Activated CD4-positive, alpha-beta T cell treated with anti-CD3 and anti-CD28 coated beads for 36 hours (primary cell): ENCODE data around the gene EFNA5. TPM values are rescaled to one million over a fixed set of nuclear protein-coding genes. Genes with fewer than 3 reads are reported as not detected.

Experiments
- ATAC-seq: fragments of 200-7000 bp; cut with Tn5 transposase; one replicate; pipeline ENCODE4 v1.10.0; 2021; ENCODE audit warnings: mild to moderate bottlenecking, moderate library complexity
- CTCF ChIA-PET: fragments of 350-600 bp; sonication (Branson Sonifier 250); formaldehyde crosslinking; loops from one replicate; lab custom pipeline; 2021; ENCODE audit warnings: antibody characterized with exemption; lab: Charles Lee
- POLR2A ChIA-PET: fragments of 350-600 bp; sonication (Branson Sonifier 250); formaldehyde crosslinking; loops from one replicate; lab custom pipeline; 2021; ENCODE audit warnings: antibody characterized with exemption, inconsistent platforms; lab: Charles Lee
- DNase-seq: peaks from one replicate; pipeline ENCODE4 v3.0.0-alpha.2; 2020
- H3K27ac Mint-ChIP-seq: one replicate; pipeline ENCODE4 v1.8.0; 2021; ENCODE audit warnings: mixed read lengths
- H3K27me3 Mint-ChIP-seq: one replicate; pipeline ENCODE4 v1.8.0; 2021; ENCODE audit warnings: mixed read lengths
- H3K36me3 Mint-ChIP-seq: one replicate; pipeline ENCODE4 v1.8.0; 2021; ENCODE audit warnings: low read depth, mixed read lengths
- H3K4me1 Mint-ChIP-seq: one replicate; pipeline ENCODE4 v1.8.0; 2021; ENCODE audit warnings: mixed read lengths
- H3K4me3 Mint-ChIP-seq: one replicate; pipeline ENCODE4 v1.8.0; 2021; ENCODE audit warnings: mild to moderate bottlenecking, moderate library complexity, mixed read lengths
- H3K9me3 Mint-ChIP-seq: one replicate; pipeline ENCODE4 v1.8.0; 2021; ENCODE audit warnings: low read depth, mixed read lengths
- intact Hi-C, 2 experiments: fragments of 100-400 bp; cut with DNase I in 1 of 2; cut with micrococcal nuclease in 1 of 2; formaldehyde crosslinking; loops; one replicate each; pipeline versions ENCODE4 v1.14.2 to v1.15.1; 2022 to 2024; cut with DNase I, micrococcal nuclease
- total RNA-seq, 2 experiments: library from RNA; stranded (reverse); gene quantifications; one replicate each; pipeline ENCODE4 v1.2.3, GENCODE V29; 2021

The EFNA5 gene
- total RNA-seq, 2 experiments from 2014 or later = not detected

DNA sequence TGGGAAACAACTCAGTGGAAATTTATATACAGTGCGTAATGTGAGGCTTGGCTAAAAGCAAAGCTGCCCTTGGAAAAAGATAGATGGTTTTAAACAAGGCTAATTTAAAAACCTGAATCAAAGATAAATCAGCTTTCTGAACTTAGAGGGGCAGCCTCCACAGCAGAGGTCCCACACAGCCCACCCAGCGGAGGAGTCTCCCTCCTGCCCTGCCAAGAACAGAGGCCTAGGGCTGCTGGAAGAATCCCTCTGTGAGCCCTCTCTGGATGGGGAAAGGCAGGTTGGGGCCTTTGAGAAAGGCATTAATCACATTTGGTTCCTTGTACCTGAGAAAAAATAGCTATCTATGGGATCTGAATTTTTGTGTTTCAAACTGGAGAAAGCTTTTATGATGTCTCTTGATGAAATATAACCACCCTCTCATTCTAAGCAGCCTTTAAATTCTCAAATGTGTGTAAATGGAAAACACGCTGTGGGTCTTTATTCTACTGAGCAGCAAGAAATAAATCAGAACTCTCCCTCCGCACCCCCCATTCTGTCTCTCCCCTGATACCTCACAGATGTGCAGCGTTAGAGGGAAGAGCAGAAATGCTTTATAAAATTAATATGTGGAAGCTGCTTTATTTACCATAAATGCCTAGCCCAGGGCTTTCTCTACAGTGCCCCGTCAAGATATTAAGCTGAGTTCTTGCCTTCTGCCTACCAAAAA lies 329.2 kb downstream of the EFNA5 start:
- DNase-seq (no peak), ATAC-seq (no peak)
- Mint-ChIP-seq H3K27ac (no peak overlapping the region), H3K9me3 (peaks cover 16% of the 10 kb centered on the region), H3K4me3 (no peak overlapping the region), H3K36me3 (no peaks in the 10 kb centered on the region), H3K4me1 (no peaks in the 10 kb centered on the region), H3K27me3 (peaks cover 8% of the 10 kb centered on the region)
- CTCF ChIA-PET = no interaction called here
- POLR2A ChIA-PET = no interaction called here
- intact Hi-C loops = no loop called here

- no peaks in the 10 kb centered on the region for H3K4me1 Mint-ChIP-seq
- no peaks in the 10 kb centered on the region for H3K36me3 Mint-ChIP-seq
- DNase-seq = no peak
- no peak for ATAC-seq
- CTCF ChIA-PET = no interaction called here
- H3K27ac Mint-ChIP-seq = no peak overlapping the region
- no peak overlapping the region for H3K4me3 Mint-ChIP-seq
- intact Hi-C loops = no loop called here
- H3K27me3 Mint-ChIP-seq = peaks cover 8% of the 10 kb centered on the region
- peaks cover 12% of the 10 kb centered on the region for H3K9me3 Mint-ChIP-seq
- POLR2A ChIA-PET = no interaction called here
Measured at GRCh38 chr5:107340631-107341030, 330.1 kb downstream of the EFNA5 start.

- H3K9me3 Mint-ChIP-seq = no peaks in the 10 kb centered on the region
- H3K4me1 Mint-ChIP-seq = no peaks in the 10 kb centered on the region
- no peak overlapping the region for H3K27ac Mint-ChIP-seq
- CTCF ChIA-PET = no interaction called here
- no peak for DNase-seq
- POLR2A ChIA-PET = no interaction called here
- no peak for ATAC-seq
- no peaks in the 10 kb centered on the region for H3K36me3 Mint-ChIP-seq
- peaks cover 8% of the 10 kb centered on the region for H3K27me3 Mint-ChIP-seq
- intact Hi-C loops = no loop called here
- H3K4me3 Mint-ChIP-seq = no peak overlapping the region
Measured at GRCh38 chr5:107338335-107338734, 332.4 kb downstream of the EFNA5 start.

- CTCF ChIA-PET = no interaction called here
- POLR2A ChIA-PET = no interaction called here
Measured at GRCh38 chr5:107337281-107337680, 333.5 kb downstream of the EFNA5 start.

GRCh38 chr5:107331882-107332281 lies 338.9 kb downstream of the EFNA5 start:
- DNase-seq = no peak
- H3K36me3 Mint-ChIP-seq = no peaks in the 10 kb centered on the region
- no peaks in the 10 kb centered on the region for H3K9me3 Mint-ChIP-seq
- no peaks in the 10 kb centered on the region for H3K4me1 Mint-ChIP-seq
- H3K27me3 Mint-ChIP-seq = peaks cover 7% of the 10 kb centered on the region
- no peak for ATAC-seq
- ChIA-PET CTCF (no interaction called here), POLR2A (no interaction called here)
- intact Hi-C loops = no loop called here
- H3K27ac Mint-ChIP-seq = no peak overlapping the region
- no peak overlapping the region for H3K4me3 Mint-ChIP-seq

More at GRCh38 chr5:107337281-107337680, 333.5 kb downstream of the EFNA5 start:
- Mint-ChIP-seq H3K36me3 (no peaks in the 10 kb centered on the region), H3K27me3 (peaks cover 8% of the 10 kb centered on the region), H3K27ac (no peak overlapping the region), H3K4me3 (no peak overlapping the region), H3K9me3 (no peaks in the 10 kb centered on the region), H3K4me1 (no peaks in the 10 kb centered on the region)
- DNase-seq (no peak), ATAC-seq (no peak)
- intact Hi-C loops = no loop called here

DNA sequence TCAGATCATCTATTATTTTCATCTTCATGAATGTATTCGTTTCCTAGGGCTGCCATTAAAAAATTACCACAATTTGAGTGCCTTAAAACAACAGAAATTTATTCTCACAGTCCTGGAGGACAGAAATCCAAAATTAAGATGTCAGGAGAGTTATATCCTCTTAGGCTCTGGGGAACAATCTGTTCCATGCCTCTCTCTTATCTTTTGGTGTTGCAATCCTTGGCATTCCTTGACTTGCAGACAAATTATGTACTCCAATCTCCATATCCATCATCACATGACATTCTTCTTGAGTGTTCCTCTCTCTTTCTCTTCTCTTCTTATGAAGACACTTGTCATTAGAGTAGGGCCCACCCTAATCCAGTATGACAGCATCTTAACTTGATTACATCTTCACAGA lies 339.4 kb downstream of the EFNA5 start:
- intact Hi-C loops = no loop called here
- H3K4me3 Mint-ChIP-seq = no peak overlapping the region
- H3K36me3 Mint-ChIP-seq = no peaks in the 10 kb centered on the region
- DNase-seq = no peak
- no peak for ATAC-seq
- CTCF ChIA-PET = no interaction called here
- H3K27me3 Mint-ChIP-seq = peaks cover 7% of the 10 kb centered on the region
- POLR2A ChIA-PET = no interaction called here
- no peak overlapping the region for H3K27ac Mint-ChIP-seq
- H3K4me1 Mint-ChIP-seq = no peaks in the 10 kb centered on the region
- no peaks in the 10 kb centered on the region for H3K9me3 Mint-ChIP-seq

GRCh38 chr5:107330903-107331302 lies 339.8 kb downstream of the EFNA5 start:
- intact Hi-C loops = no loop called here
- H3K27ac Mint-ChIP-seq = no peak overlapping the region
- DNase-seq (no peak), ATAC-seq (no peak)
- no peak overlapping the region for H3K4me3 Mint-ChIP-seq
- POLR2A ChIA-PET = no interaction called here
- CTCF ChIA-PET = no interaction called here
- peaks cover 7% of the 10 kb centered on the region for H3K27me3 Mint-ChIP-seq
- no peaks in the 10 kb centered on the region for H3K4me1 Mint-ChIP-seq
- H3K9me3 Mint-ChIP-seq = no peaks in the 10 kb centered on the region
- no peaks in the 10 kb centered on the region for H3K36me3 Mint-ChIP-seq

DNA sequence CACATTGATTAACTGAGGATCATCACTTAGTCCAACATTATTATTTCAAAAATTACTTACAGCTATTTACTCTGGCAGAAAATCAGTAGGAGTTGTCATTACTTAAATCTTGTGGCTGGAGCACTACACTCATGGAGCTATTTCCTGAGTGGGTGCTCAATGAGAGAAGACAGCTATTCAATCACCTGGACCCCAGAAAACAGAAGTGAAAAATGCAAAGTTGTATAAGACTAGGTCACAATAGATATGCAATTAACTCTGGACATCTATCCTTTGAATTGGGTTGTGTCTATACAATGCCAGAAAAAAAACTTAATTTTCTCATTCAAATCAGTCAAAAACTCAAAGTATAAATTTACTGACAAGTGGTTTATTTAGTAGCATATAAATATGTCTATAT lies 340.9 kb downstream of the EFNA5 start:
- no peaks in the 10 kb centered on the region for H3K36me3 Mint-ChIP-seq
- DNase-seq (no peak), ATAC-seq (no peak)
- ChIA-PET POLR2A (no interaction called here), CTCF (no interaction called here)
- H3K4me3 Mint-ChIP-seq = no peak overlapping the region
- no peak overlapping the region for H3K27ac Mint-ChIP-seq
- no peaks in the 10 kb centered on the region for H3K4me1 Mint-ChIP-seq
- intact Hi-C loops = no loop called here
- H3K9me3 Mint-ChIP-seq = no peaks in the 10 kb centered on the region
- H3K27me3 Mint-ChIP-seq = peaks cover 7% of the 10 kb centered on the region
